VCaP (cell line): Measurements from ENCODE around the gene ZDHHC14.

Source experiments
- H3K27ac ChIP-seq: fragments of 450-650 bp; 2 replicates; pipeline ENCODE4 v1.5.1; 2017
- CTCF ChIP-seq: fragments of 450-650 bp; conservative IDR thresholded peaks from 2 replicates; pipeline ENCODE4 v1.5.1; 2017; ENCODE audit warnings: mild to moderate bottlenecking, moderate library complexity

The ZDHHC14 gene

GRCh38 chr6:157343732-157344131 is 37.3 kb upstream of the ZDHHC14 start:
- TF ChIP-seq CTCF: no peak
- no peak overlapping the region for H3K27ac ChIP-seq

DNA sequence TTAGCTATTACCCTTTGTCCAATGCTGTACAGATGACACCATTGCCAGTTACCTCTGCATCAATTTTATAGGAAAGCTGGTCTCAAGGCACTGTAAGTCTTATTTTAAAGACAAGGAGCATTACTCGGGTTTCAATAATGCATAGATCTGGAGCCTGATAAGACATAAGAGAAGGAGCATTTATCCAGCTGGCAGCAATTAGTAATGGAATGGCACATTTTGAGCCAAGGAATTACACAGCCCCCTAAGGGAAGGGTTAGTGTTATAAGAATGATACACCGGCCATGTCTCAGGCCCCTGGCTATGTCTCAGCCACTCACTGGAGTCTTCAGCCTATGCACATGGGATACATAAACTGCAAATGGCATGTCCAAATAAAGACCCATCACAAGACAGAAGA is 34.6 kb upstream of the ZDHHC14 start:
- no peak overlapping the region for H3K27ac ChIP-seq
- TF ChIP-seq CTCF: no peak

- no peak overlapping the region for H3K27ac ChIP-seq
- TF ChIP-seq CTCF: no peak
Observed at GRCh38 chr6:157358287-157358686, 22.7 kb upstream of the ZDHHC14 start.

DNA sequence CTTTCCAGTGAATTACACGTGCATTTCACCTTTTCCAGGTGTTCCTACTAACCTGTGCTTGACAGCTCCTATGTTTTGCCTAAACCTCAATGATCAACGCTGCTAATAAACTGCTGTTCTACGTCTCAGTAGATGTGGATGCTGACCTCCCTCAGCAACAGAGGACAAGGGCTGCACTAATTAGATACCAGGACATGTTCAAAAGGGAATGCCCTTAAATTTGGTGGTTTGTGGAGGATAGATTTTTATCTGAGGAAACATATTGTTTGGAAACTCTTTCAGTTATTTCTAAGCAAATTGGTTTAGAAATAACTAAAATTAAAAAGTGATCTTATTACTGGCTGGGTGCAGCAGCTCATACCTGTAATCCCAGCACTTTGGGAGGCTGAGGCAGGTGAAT is 19.1 kb upstream of the ZDHHC14 start:
- no peak for TF ChIP-seq CTCF

DNA sequence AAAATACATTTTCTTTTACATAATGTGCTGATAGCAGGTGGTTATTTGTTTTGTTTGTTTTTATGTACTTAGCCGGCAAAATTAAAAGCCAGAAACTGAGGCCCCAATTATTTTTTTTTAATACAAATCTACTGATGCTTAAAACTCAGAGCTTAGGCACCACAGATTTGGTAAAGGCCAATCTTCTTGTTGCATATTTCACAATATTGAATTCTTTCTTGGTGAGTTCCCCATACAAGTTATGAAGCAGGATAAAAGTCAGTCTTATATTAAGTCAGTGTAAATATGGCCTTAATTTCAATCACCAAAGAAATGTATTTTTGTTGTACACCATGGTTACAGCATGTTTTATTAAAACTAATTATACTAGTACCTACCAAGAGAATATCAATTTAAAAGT is 16.3 kb upstream of the ZDHHC14 start:
- no peak for TF ChIP-seq CTCF

More for the DNA sequence above, 19.1 kb upstream of the ZDHHC14 start:
- H3K27ac ChIP-seq: no peak overlapping the region

DNA sequence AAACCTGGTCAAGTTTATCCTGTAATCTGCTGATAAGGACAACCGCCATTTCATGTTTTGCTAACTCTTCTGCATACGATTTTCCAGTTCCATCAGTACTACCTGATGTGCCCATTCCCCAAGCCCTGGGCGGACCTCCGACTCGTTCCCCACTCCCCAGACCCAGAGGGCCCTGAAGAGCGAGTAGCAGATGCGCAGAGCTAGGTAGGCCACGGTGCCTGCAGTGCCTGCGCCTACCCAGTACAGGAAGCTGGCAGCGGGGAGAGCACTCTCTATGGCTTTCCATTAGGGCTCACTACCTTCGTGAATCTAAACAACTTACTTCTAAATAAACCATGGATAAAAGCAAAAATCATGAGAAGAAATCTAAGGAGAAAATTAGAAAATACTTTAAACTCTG is 14.3 kb upstream of the ZDHHC14 start:
- TF ChIP-seq CTCF: no peak
- no peak overlapping the region for H3K27ac ChIP-seq

More for the DNA sequence above, 16.3 kb upstream of the ZDHHC14 start:
- H3K27ac ChIP-seq: no peak overlapping the region

GRCh38 chr6:157368359-157369049 is 12.5 kb upstream of the ZDHHC14 start:
- no peak overlapping the region for H3K27ac ChIP-seq
- no peak for TF ChIP-seq CTCF
